Stimulated activated naive B cell treated with anti-CD40 and anti-IgM and Interleukin-4, amounts not matched to agents 10 μg/mL and 1 μg/mL and 100 μg/mL, for 72 hours (primary cell): ENCODE data around the gene VAMP2.

ENCODE experiments used
- ATAC-seq, 2 donors: fragments of 150-1000 bp; cut with Tn5 transposase; replicated peaks; 2 replicates each; pipeline ENCODE4 v1.10.0; 2021; ENCODE audit warnings: moderate library complexity in 1 of 2
- DNase-seq: peaks from one replicate; pipeline ENCODE4 v3.0.0; 2021
- H3K27ac Mint-ChIP-seq: one replicate; pipeline ENCODE4 v1.8.0; 2022; ENCODE audit warnings: mild to moderate bottlenecking, mixed read lengths
- H3K27me3 Mint-ChIP-seq, 2 donors: one replicate each; pipeline ENCODE4 v1.8.0; 2022; ENCODE audit warnings: mixed read lengths in 2 of 2
- H3K36me3 Mint-ChIP-seq, 2 donors: one replicate each; pipeline ENCODE4 v1.8.0; 2022; ENCODE audit warnings: mixed read lengths in 2 of 2, mild to moderate bottlenecking in 1 of 2
- H3K4me1 Mint-ChIP-seq, 2 donors: one replicate each; pipeline ENCODE4 v1.8.0; 2022; ENCODE audit warnings: mixed read lengths in 2 of 2, mild to moderate bottlenecking in 1 of 2
- H3K4me3 Mint-ChIP-seq, 2 donors: one replicate each; pipeline ENCODE4 v1.8.0; 2022; ENCODE audit warnings: mild to moderate bottlenecking in 2 of 2, mixed read lengths in 2 of 2, moderate library complexity in 1 of 2
- H3K9me3 Mint-ChIP-seq, 2 donors: one replicate each; pipeline ENCODE4 v1.8.0; 2022; ENCODE audit warnings: mixed read lengths in 2 of 2, mild to moderate bottlenecking in 1 of 2

The VAMP2 gene

DNA sequence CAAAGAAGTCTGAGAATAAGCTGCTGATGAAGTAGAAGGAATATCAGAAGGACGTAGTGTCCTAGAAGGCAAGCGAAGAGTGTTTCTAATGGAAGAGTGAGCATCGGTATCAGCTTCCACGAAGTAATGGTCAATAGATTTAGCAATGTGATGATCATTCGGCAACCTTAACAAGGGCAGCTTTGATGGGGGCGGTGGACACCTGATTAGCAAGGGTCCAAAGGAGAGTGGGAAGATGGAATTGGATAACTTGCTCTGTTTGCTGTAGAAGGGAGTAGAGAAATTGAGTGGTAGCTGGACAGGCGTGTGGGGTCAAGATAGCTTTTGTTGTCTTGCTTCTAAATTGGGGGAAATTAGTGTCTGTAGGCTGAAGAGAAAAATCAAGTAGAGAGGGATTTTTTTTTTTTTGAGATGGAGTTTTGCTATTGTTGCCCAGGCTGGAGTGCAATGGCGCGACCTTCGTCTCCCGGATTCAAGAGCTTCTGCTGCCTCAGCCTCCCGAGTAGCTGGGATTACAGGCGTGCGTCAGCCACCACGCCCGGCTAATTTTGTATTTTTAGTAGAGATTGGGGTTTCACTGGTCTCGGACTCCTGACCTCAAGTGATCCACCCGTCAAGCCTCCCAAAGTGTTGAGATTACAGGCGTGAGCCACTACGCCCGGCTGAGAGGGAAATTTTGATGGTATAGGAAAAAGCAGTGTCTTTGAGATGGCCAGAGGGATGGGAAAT lies 24.9 kb downstream of the VAMP2 start:
- no peaks in the 10 kb centered on the region for H3K27me3 Mint-ChIP-seq
- no peak overlapping the region for H3K4me3 Mint-ChIP-seq
- H3K4me1 Mint-ChIP-seq = peaks cover 0 to 7% of the 10 kb centered on the region in 2 donors
- DNase-seq = no peak
- H3K36me3 Mint-ChIP-seq = peaks cover 19 to 26% of the 10 kb centered on the region in 2 donors
- ATAC-seq = no peak
- no peak overlapping the region for H3K27ac Mint-ChIP-seq
- H3K9me3 Mint-ChIP-seq = no peaks in the 10 kb centered on the region

DNA sequence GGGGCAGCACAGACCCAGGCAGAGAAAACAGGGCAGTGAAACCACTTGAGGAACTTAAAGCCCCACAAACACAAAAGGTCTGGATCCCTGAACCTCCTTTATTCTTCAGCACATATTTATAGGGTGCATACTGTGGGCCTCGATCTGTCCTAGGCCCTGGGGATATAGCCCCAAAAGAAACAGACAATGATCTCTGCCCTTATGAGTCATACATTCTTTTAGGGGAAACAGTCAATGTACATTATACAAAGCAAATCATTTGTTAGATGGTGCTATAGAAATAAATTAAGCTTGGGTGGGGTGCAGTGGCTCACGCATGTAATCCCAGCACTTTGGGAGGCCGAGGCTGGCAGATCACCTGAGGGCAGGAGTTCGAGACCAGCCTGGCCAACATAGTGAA lies 28.8 kb downstream of the VAMP2 start:
- Mint-ChIP-seq H3K4me3 (no peak overlapping the region), H3K27me3 (peaks cover 7 to 16% of the 10 kb centered on the region in 2 donors), H3K4me1 (peaks cover 0 to 2% of the 10 kb centered on the region in 2 donors), H3K9me3 (no peaks in the 10 kb centered on the region), H3K27ac (no peak overlapping the region), H3K36me3 (no peaks in the 10 kb centered on the region)
- ATAC-seq (no peak), DNase-seq (no peak)

- Mint-ChIP-seq H3K27me3 (peaks cover 7 to 17% of the 10 kb centered on the region in 2 donors), H3K4me1 (peaks cover 0 to 2% of the 10 kb centered on the region in 2 donors), H3K4me3 (no peak overlapping the region), H3K27ac (no peak overlapping the region), H3K9me3 (no peaks in the 10 kb centered on the region), H3K36me3 (no peaks in the 10 kb centered on the region)
- ATAC-seq = no peak
- no peak for DNase-seq
Observed at GRCh38 chr17:8133399-8133798, 29.3 kb downstream of the VAMP2 start.

DNA sequence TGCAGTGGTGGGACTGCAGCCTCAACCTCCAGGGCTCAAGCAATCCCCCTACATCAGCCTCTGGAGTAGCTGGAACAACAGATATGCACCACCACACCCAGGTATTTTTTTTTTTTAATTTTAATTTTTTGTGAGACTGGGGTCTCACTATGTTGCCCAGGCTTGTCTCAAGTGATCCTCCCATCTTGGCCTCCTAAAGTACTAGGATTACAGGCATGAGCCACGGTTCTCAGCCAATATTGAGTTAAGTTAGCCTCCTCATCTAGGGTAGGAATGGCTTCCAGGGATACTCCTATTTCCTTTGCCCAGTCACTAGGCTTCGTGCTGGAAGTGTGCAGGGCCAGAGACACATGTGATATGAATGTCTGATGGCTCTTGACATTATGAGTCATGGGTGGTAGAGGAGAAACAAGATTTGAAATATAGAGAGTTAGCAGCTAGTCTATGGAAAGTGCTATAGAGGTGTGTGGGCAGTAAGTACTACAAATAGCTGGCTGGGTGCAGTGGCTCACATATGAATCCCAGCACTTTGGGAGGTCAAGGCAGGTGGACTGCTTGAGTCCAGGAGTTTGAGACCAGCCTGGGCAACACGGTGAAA lies 30.8 kb downstream of the VAMP2 start:
- peaks cover 11 to 22% of the 10 kb centered on the region in 2 donors for H3K27me3 Mint-ChIP-seq
- H3K27ac Mint-ChIP-seq = no peak overlapping the region
- peak; percentile 25 to 50 for ATAC-seq
- H3K4me1 Mint-ChIP-seq = peaks cover 6% of the 10 kb centered on the region in 2 donors
- H3K9me3 Mint-ChIP-seq = no peaks in the 10 kb centered on the region
- no peak for DNase-seq
- H3K36me3 Mint-ChIP-seq = peaks cover 0 to 1% of the 10 kb centered on the region in 2 donors
- H3K4me3 Mint-ChIP-seq = no peak overlapping the region

GRCh38 chr17:8128125-8128784 lies 34.5 kb downstream of the VAMP2 start:
- DNase-seq (no peak), ATAC-seq (no peak)
- Mint-ChIP-seq H3K27me3 (peaks cover 34 to 52% of the 10 kb centered on the region in 2 donors), H3K36me3 (peaks cover 7% of the 10 kb centered on the region in 2 donors), H3K9me3 (no peaks in the 10 kb centered on the region), H3K27ac (no peak overlapping the region), H3K4me3 (no peak overlapping the region), H3K4me1 (peaks cover 32 to 43% of the 10 kb centered on the region in 2 donors)

DNA sequence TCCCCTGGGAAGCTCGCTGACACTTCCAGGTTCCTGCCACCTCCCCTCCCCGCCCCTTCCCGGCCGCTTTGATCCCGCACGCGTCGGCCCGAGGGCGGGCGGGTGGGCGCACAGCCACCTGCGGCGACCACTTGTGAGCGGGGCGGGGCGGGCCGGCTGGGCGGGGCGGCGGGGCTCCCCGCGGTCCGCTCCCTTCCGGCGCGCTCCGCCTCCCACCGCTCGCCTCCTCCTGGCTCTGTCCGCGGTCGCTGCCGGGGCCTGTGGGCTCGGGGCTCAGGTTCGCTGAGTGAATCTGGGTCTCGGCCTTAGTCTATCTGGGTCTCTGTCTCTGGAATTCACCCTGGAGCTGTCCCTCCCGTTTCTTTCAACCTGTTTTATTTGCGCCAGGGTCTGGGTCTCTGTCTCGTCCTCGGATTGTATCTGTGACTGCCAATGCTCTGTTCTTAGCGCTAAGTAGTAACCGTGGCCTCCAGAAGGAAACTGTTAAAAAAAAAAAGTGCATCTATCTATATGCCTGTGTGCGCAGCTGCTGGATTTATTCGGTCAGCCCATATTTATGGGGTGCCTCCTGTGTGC lies 36.2 kb downstream of the VAMP2 start:
- H3K27me3 Mint-ChIP-seq = peaks cover 42 to 62% of the 10 kb centered on the region in 2 donors
- peaks cover 7% of the 10 kb centered on the region in 2 donors for H3K36me3 Mint-ChIP-seq
- peak overlapping the region; percentile 87 to 94 for H3K4me3 Mint-ChIP-seq
- DNase-seq (peak; percentile 21), ATAC-seq (peak; percentile 25 to 31)
- no peaks in the 10 kb centered on the region for H3K9me3 Mint-ChIP-seq
- peaks cover 40 to 53% of the 10 kb centered on the region in 2 donors for H3K4me1 Mint-ChIP-seq
- peak overlapping the region; percentile 92 for H3K27ac Mint-ChIP-seq

- peak overlapping the region; percentile 100 for H3K27ac Mint-ChIP-seq
- H3K36me3 Mint-ChIP-seq = peaks cover 7 to 9% of the 10 kb centered on the region in 2 donors
- peak overlapping the region; percentile 87 to 89 for H3K4me3 Mint-ChIP-seq
- H3K27me3 Mint-ChIP-seq = peaks cover 44 to 65% of the 10 kb centered on the region in 2 donors
- DNase-seq (peak; percentile 22), ATAC-seq (peak in 1 of 2 donors; percentile 3)
- peaks cover 42 to 56% of the 10 kb centered on the region in 2 donors for H3K4me1 Mint-ChIP-seq
- H3K9me3 Mint-ChIP-seq = no peaks in the 10 kb centered on the region
Observed at GRCh38 chr17:8125947-8126490, 36.7 kb downstream of the VAMP2 start.

DNA sequence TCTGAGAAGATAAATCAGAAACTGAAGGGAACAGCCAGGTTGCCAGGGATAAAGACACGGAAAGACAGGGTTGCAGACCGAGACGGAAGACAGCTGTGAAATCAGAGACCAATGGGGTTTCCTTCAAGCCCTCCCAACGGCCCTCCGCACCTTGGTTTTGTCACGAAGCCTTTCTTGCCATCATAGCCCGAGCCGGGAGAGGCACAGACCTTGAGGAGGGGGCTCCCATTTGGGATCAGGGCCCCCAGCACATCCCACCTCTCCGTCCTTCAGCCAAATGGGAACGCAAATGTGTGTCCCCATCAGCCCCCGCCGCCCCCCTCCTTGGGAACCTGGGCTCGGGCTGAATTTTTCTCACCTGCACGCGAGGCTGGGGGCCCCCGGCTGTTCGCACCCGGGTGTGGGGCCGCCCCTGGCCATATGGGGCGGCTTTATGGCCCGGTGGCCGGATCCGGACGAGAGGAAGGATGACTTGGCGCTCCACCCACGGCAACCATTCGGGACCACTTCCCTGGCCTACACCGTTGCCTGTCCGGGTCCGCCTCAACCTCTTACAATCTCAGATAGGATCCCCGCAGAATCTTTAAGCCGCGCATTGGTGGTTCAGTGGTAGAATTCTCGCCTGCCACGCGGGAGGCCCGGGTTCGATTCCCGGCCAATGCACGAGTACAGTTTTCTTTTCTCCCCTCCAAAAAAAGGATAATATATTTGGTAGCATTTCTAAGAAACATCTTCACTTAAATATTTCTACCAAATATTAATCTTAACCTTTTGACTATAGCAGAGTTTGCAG lies 37.4 kb downstream of the VAMP2 start:
- peak overlapping the region; percentile 87 to 89 for H3K4me3 Mint-ChIP-seq
- peak; percentile 40 to 51 for ATAC-seq
- peak; percentile 79 for DNase-seq

DNA sequence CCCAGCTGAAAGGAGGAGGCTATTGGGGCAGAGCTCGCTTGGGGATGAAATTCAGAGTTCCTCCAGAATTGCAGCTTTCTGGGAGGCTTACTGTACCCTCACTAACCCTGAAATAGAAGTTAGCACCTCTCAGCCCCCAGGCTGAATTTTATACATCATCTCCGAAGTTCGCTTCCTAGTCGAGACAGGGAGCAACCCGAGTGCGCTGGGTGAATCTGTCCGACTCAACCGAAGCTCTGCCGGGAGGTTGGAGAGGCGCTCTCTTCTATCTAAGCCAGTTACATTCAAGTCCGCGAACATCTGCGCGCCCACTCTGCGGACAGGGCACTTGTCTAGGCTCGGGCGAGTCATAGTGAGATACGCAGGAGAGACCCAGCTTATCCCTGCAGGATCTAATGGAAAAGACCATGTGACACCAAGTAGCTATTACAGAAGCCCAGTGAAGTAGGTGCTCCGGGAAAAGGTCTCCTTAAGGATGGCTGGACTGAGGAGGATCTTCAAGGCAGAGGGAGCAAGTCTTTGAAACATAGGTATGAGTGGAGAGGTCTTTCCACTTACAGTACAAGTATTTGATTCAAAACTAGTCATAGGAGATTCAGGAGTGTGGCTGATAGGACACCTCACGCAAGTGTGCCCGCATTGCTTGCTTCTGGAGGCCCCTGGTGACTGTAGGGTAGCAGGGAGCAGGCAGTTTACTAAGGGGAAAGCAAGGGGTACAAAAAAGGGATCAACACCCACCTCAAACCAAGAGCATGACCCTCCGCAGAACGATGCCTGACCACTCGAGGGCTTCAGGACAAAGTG lies 38.2 kb downstream of the VAMP2 start:
- ATAC-seq (no peak), DNase-seq (no peak)
- H3K4me1 Mint-ChIP-seq = peaks cover 57 to 71% of the 10 kb centered on the region in 2 donors
- H3K27me3 Mint-ChIP-seq = peaks cover 48 to 65% of the 10 kb centered on the region in 2 donors
- peak overlapping the region; percentile 87 to 89 for H3K4me3 Mint-ChIP-seq
- H3K9me3 Mint-ChIP-seq = no peaks in the 10 kb centered on the region
- peak overlapping the region; percentile 100 for H3K27ac Mint-ChIP-seq
- peaks cover 9 to 21% of the 10 kb centered on the region in 2 donors for H3K36me3 Mint-ChIP-seq

More for the DNA sequence above, 37.4 kb downstream of the VAMP2 start:
- no peaks in the 10 kb centered on the region for H3K9me3 Mint-ChIP-seq
- H3K27me3 Mint-ChIP-seq = peaks cover 50 to 70% of the 10 kb centered on the region in 2 donors
- peak overlapping the region; percentile 100 for H3K27ac Mint-ChIP-seq
- H3K36me3 Mint-ChIP-seq = peaks cover 9 to 16% of the 10 kb centered on the region in 2 donors
- peaks cover 49 to 63% of the 10 kb centered on the region in 2 donors for H3K4me1 Mint-ChIP-seq

DNA sequence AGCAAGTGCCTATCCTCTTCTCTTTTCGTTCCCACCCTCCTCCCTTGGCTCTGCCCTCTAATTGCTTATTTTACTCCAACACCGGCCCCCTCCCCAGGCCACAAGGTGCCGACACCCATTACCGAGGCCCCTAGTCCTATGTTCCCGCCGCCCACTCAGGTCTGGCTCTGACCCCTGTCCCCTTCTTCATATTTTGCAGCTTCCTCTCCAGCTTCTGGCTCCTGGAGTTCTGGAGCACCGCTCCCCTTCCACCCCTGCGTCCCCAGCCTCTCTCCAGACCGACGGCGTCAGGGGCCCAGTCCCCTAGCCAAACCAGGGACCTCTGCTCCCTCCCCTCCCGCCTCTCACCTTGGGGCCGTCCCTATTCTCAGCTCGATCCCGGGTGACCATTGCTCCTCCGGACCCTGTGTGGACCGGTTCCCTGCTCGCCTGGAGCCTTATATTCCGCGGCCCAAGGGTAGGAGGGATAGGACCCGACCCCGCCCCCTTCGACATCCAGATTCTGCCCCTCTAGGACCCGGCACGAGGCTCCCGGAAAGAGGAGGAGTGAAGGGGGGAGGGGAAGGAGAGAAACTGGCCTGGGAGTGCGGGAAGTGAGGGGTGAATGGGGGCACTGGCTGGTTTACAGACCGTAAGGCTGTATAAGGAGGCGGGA lies 38.9 kb downstream of the VAMP2 start, which contains the start of gene HES7:
Gene HES7, minus strand, starts transcription at position 412 of the 655 bp plus-strand sequence. Its CDS starts 22 bp downstream, at position 390.
- peaks cover 46 to 61% of the 10 kb centered on the region in 2 donors for H3K27me3 Mint-ChIP-seq
- peaks cover 60 to 76% of the 10 kb centered on the region in 2 donors for H3K4me1 Mint-ChIP-seq
- H3K27ac Mint-ChIP-seq = peak within 1 kb of the TSS; percentile 100
- ATAC-seq = no peak
- H3K36me3 Mint-ChIP-seq = peaks cover 11 to 26% of the 10 kb centered on the region in 2 donors
- no peak for DNase-seq
- no peaks in the 10 kb centered on the region for H3K9me3 Mint-ChIP-seq
- peak within 1 kb of the TSS; percentile 87 to 89 for H3K4me3 Mint-ChIP-seq

DNA sequence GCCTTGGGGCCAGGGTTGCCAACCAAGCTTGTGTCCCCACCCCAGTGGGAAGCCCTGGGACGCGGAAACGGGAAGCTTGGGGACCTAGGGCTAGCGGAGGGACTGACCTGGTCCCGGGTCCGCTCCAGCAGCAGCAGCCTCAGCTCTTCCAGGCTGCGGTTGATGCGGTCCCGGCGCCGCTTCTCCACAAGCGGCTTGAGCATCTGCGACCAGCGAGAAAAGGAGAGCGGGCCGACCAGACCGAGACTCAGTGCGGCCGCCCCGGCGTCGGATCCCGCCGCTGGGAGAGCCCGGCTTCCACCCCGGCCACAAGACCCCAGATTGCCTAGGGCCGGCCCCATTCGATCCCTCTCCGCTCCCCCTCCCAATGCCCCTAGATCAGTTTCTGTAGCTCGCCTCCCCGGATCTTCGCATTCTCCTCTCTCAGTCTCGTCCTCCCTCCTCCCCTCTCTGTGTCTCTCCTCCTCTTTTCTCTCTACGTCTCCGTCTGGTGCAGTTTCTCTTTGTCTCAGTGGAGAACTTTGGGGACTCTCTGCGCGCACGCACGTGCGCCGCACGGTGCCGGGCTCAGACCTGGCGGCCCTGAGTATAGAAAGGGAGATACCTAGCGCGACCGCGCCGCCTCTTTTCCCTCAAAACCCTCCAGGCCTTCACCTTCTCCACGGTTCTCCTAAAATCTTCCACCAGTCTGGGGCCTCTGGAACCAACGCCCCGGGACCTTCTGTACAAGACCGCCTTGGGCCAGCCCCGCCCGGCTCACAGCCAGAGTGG lies 39.6 kb downstream of the VAMP2 start:
- peaks cover 48 to 68% of the 10 kb centered on the region in 2 donors for H3K27me3 Mint-ChIP-seq
- ATAC-seq = no peak

More for the DNA sequence above, 39.6 kb downstream of the VAMP2 start:
- H3K4me1 Mint-ChIP-seq = peaks cover 66 to 83% of the 10 kb centered on the region in 2 donors
- no peaks in the 10 kb centered on the region for H3K9me3 Mint-ChIP-seq
- peak overlapping the region; percentile 87 to 89 for H3K4me3 Mint-ChIP-seq
- H3K36me3 Mint-ChIP-seq = peaks cover 12 to 27% of the 10 kb centered on the region in 2 donors
- peak overlapping the region; percentile 88 for H3K27ac Mint-ChIP-seq
- DNase-seq = peak; percentile 37
